ENCODE results near the gene ZNF454.

Gene ZNF454

GRCh38 chr5:178984145-178985072 lies 43.4 kb downstream of the ZNF454 start:
- no peak overlapping the region for H3K4me3 ChIP-seq (ENCODE audit: low read length)

GRCh38 chr5:178986326-178986960 lies 45.4 kb downstream of the ZNF454 start:
- no peak overlapping the region for H3K27ac ChIP-seq (ENCODE audit: low read depth, low read length)
- no peaks in the 10 kb centered on the region for H3K4me1 ChIP-seq (ENCODE audit: control insufficient read depth, insufficient read depth, low read length)
- H3K27me3 ChIP-seq (ENCODE audit: control insufficient read depth, insufficient read depth, low read length) = no peaks in the 10 kb centered on the region
- H3K9ac ChIP-seq (ENCODE audit: low read length) = no peak overlapping the region
- H3K4me3 ChIP-seq (ENCODE audit: low read length) = no peak overlapping the region
- H3K36me3 ChIP-seq (ENCODE audit: control insufficient read depth, insufficient read depth, low read length) = no peaks in the 10 kb centered on the region

More at GRCh38 chr5:178984145-178985072, 43.4 kb downstream of the ZNF454 start:
- H3K27me3 ChIP-seq (ENCODE audit: control insufficient read depth, insufficient read depth, low read length) = no peaks in the 10 kb centered on the region
- no peaks in the 10 kb centered on the region for H3K4me1 ChIP-seq (ENCODE audit: control insufficient read depth, insufficient read depth, low read length)
- H3K36me3 ChIP-seq (ENCODE audit: control insufficient read depth, insufficient read depth, low read length) = no peaks in the 10 kb centered on the region
- H3K27ac ChIP-seq (ENCODE audit: low read depth, low read length) = no peak overlapping the region
- no peak overlapping the region for H3K9ac ChIP-seq (ENCODE audit: low read length)

- Histone ChIP-seq H3K4me3 (ENCODE audit: low read length) (no peak overlapping the region), H3K4me1 (ENCODE audit: control insufficient read depth, insufficient read depth, low read length) (no peaks in the 10 kb centered on the region), H3K9ac (ENCODE audit: low read length) (no peak overlapping the region), H3K36me3 (ENCODE audit: control insufficient read depth, insufficient read depth, low read length) (no peaks in the 10 kb centered on the region), H3K27ac (ENCODE audit: low read depth, low read length) (no peak overlapping the region), H3K27me3 (ENCODE audit: control insufficient read depth, insufficient read depth, low read length) (no peaks in the 10 kb centered on the region)
Measured at GRCh38 chr5:178988436-178989220, 47.6 kb downstream of the ZNF454 start.

GRCh38 chr5:178989311-178989710 lies 48.3 kb downstream of the ZNF454 start:
- Histone ChIP-seq H3K4me3 (ENCODE audit: low read length) (no peak overlapping the region), H3K4me1 (ENCODE audit: control insufficient read depth, insufficient read depth, low read length) (no peaks in the 10 kb centered on the region), H3K27me3 (ENCODE audit: control insufficient read depth, insufficient read depth, low read length) (peaks cover 7% of the 10 kb centered on the region), H3K27ac (ENCODE audit: low read depth, low read length) (no peak overlapping the region), H3K9ac (ENCODE audit: low read length) (no peak overlapping the region), H3K36me3 (ENCODE audit: control insufficient read depth, insufficient read depth, low read length) (no peaks in the 10 kb centered on the region)

GRCh38 chr5:178990491-178990890 lies 49.5 kb downstream of the ZNF454 start:
- Histone ChIP-seq H3K4me1 (ENCODE audit: control insufficient read depth, insufficient read depth, low read length) (no peaks in the 10 kb centered on the region), H3K4me3 (ENCODE audit: low read length) (no peak overlapping the region), H3K36me3 (ENCODE audit: control insufficient read depth, insufficient read depth, low read length) (no peaks in the 10 kb centered on the region), H3K27ac (ENCODE audit: low read depth, low read length) (no peak overlapping the region), H3K27me3 (ENCODE audit: control insufficient read depth, insufficient read depth, low read length) (peaks cover 10% of the 10 kb centered on the region), H3K9ac (ENCODE audit: low read length) (no peak overlapping the region)

GRCh38 chr5:178991190-178992145 lies 50.5 kb downstream of the ZNF454 start:
- Histone ChIP-seq H3K27ac (ENCODE audit: low read depth, low read length) (no peak overlapping the region), H3K9ac (ENCODE audit: low read length) (no peak overlapping the region), H3K4me1 (ENCODE audit: control insufficient read depth, insufficient read depth, low read length) (no peaks in the 10 kb centered on the region), H3K4me3 (ENCODE audit: low read length) (no peak overlapping the region), H3K36me3 (ENCODE audit: control insufficient read depth, insufficient read depth, low read length) (no peaks in the 10 kb centered on the region), H3K27me3 (ENCODE audit: control insufficient read depth, insufficient read depth, low read length) (peaks cover 11% of the 10 kb centered on the region)

GRCh38 chr5:178992291-178992895 lies 51.4 kb downstream of the ZNF454 start:
- Histone ChIP-seq H3K36me3 (ENCODE audit: control insufficient read depth, insufficient read depth, low read length) (no peaks in the 10 kb centered on the region), H3K4me1 (ENCODE audit: control insufficient read depth, insufficient read depth, low read length) (no peaks in the 10 kb centered on the region), H3K27ac (ENCODE audit: low read depth, low read length) (no peak overlapping the region), H3K9ac (ENCODE audit: low read length) (no peak overlapping the region), H3K4me3 (ENCODE audit: low read length) (no peak overlapping the region), H3K27me3 (ENCODE audit: control insufficient read depth, insufficient read depth, low read length) (peaks cover 11% of the 10 kb centered on the region)

- Histone ChIP-seq H3K9ac (ENCODE audit: low read length) (no peak overlapping the region), H3K36me3 (ENCODE audit: control insufficient read depth, insufficient read depth, low read length) (no peaks in the 10 kb centered on the region), H3K27me3 (ENCODE audit: control insufficient read depth, insufficient read depth, low read length) (peaks cover 11% of the 10 kb centered on the region), H3K4me3 (ENCODE audit: low read length) (no peak overlapping the region), H3K27ac (ENCODE audit: low read depth, low read length) (no peak overlapping the region), H3K4me1 (ENCODE audit: control insufficient read depth, insufficient read depth, low read length) (no peaks in the 10 kb centered on the region)
Measured at GRCh38 chr5:178993236-178993765, 52.3 kb downstream of the ZNF454 start.

- Histone ChIP-seq H3K27ac (ENCODE audit: low read depth, low read length) (no peak overlapping the region), H3K4me1 (ENCODE audit: control insufficient read depth, insufficient read depth, low read length) (no peaks in the 10 kb centered on the region), H3K27me3 (ENCODE audit: control insufficient read depth, insufficient read depth, low read length) (peaks cover 11% of the 10 kb centered on the region), H3K36me3 (ENCODE audit: control insufficient read depth, insufficient read depth, low read length) (no peaks in the 10 kb centered on the region), H3K9ac (ENCODE audit: low read length) (no peak overlapping the region), H3K4me3 (ENCODE audit: low read length) (no peak overlapping the region)
Measured at GRCh38 chr5:178993955-178994579, 53.1 kb downstream of the ZNF454 start.

GRCh38 chr5:178994580-178995340 lies 53.8 kb downstream of the ZNF454 start, which contains the start of gene GRM6:
Gene GRM6, minus strand, starts transcription at chr5:178995320. Its CDS starts 376 bp downstream, at chr5:178994944.
- H3K36me3 ChIP-seq (ENCODE audit: control insufficient read depth, insufficient read depth, low read length) = no peaks in the 10 kb centered on the region
- no peaks in the 10 kb centered on the region for H3K4me1 ChIP-seq (ENCODE audit: control insufficient read depth, insufficient read depth, low read length)
- peaks cover 11% of the 10 kb centered on the region for H3K27me3 ChIP-seq (ENCODE audit: control insufficient read depth, insufficient read depth, low read length)
- no peak within 1 kb of the TSS for H3K27ac ChIP-seq (ENCODE audit: low read depth, low read length)
- no peak within 1 kb of the TSS for H3K4me3 ChIP-seq (ENCODE audit: low read length)
- H3K9ac ChIP-seq (ENCODE audit: low read length) = no peak within 1 kb of the TSS

All from rectal smooth muscle tissue (tissue), 1 donor.